GM12878 (cell line): Measurements from ENCODE around the gene GDI2. TPM values are rescaled to one million over a fixed set of nuclear protein-coding genes. Genes with fewer than 3 reads are reported as not detected.

Experiments used
- ATAC-seq: fragments of 200-7000 bp; cut with Tn5 transposase; 3 replicates; pipeline ENCODE4 v1.9.1; 2020; ENCODE audit warnings: mild to moderate bottlenecking, moderate library complexity
- BruUV-seq: library from RNA; stranded (reverse); fragments of 400-500 nt; replicated peaks from 2 replicates; lab custom pipeline; 2021; lab: Mats Ljungman, UMichigan
- CTCF ChIA-PET: fragments of 300-600 bp; sonication (Branson Sonifier 250); formaldehyde crosslinking; extraction: SDS; loops from one replicate; lab custom pipeline; 2021; ENCODE audit warnings: inconsistent platforms; lab: Yijun Ruan, JAX
- POLR2A ChIA-PET: fragments of 350-600 bp; formaldehyde crosslinking; extraction: SDS; loops from one replicate; lab custom pipeline; 2021; ENCODE audit warnings: inconsistent platforms; lab: Charles Lee
- RAD21 ChIA-PET: fragments of 300-600 bp; sonication (Branson Sonifier 250); formaldehyde crosslinking; loops from one replicate; lab custom pipeline; 2023; ENCODE audit warnings: antibody characterized with exemption; ENCODE audit not compliant: unreplicated experiment; lab: Charles Lee
- SMC1A ChIA-PET: fragments of 300-600 bp; sonication (Branson Sonifier 250); formaldehyde crosslinking; loops from one replicate; lab custom pipeline; 2023; ENCODE audit not compliant: unreplicated experiment, uncharacterized antibody; lab: Charles Lee
- DNase-seq: peaks from one replicate; pipeline ENCODE4 v3.0.0-alpha.2; 2011; ENCODE audit warnings: low read depth, low spot score
- FAIRE-seq: peaks from 3 replicates; lab custom pipeline; 2011; peaks lifted over from hg19 to GRCh38; lab: Jason Lieb, UNC
- H2AFZ ChIP-seq: 2 replicates; pipeline ENCODE4 v1.6.0; 2011; ENCODE audit warnings: low read depth, low read length, control low read depth; ENCODE audit not compliant: control insufficient read depth
- H3K27ac ChIP-seq: 2 replicates; pipeline ENCODE4 v1.5.1; 2011; ENCODE audit warnings: control low read depth; ENCODE audit not compliant: control insufficient read depth, insufficient read depth
- H3K27me3 ChIP-seq, 2 experiments: replicated peaks in 1 of 2; 2 replicates each; pipeline versions ENCODE4 v1.6.0 to v1.6.1; 2011; ENCODE audit warnings: low read length in 1 of 2; ENCODE audit not compliant: control insufficient read depth in 2 of 2, insufficient read depth in 2 of 2
- H3K36me3 ChIP-seq, 2 experiments: 2 replicates each; pipeline ENCODE4 v1.5.1; 2011; ENCODE audit warnings: low read length in 1 of 2; ENCODE audit not compliant: control insufficient read depth in 2 of 2, insufficient read depth in 2 of 2
- H3K4me1 ChIP-seq: 2 replicates; pipeline ENCODE4 v1.6.1; 2011; ENCODE audit warnings: mild to moderate bottlenecking, low read length, moderate library complexity, mixed read lengths; ENCODE audit not compliant: control insufficient read depth, insufficient read depth
- H3K4me2 ChIP-seq: 2 replicates; pipeline ENCODE4 v1.6.0; 2011; ENCODE audit warnings: control low read depth; ENCODE audit not compliant: control insufficient read depth, insufficient read depth
- H3K4me3 ChIP-seq: fragments of 200-600 bp; sonication (generic); 2 replicates; pipeline ENCODE4 v1.5.1; 2016
- H3K79me2 ChIP-seq: 2 replicates; pipeline ENCODE4 v1.6.0; 2011; ENCODE audit warnings: low read length; ENCODE audit not compliant: control insufficient read depth, insufficient read depth
- H3K9ac ChIP-seq: 2 replicates; pipeline ENCODE4 v1.8.0; 2011; ENCODE audit warnings: low read length, control low read depth, mixed read lengths; ENCODE audit not compliant: control insufficient read depth, insufficient read depth
- H3K9me3 ChIP-seq: replicated peaks from 3 replicates; pipeline ENCODE4 v1.5.1; 2011; ENCODE audit warnings: mild to moderate bottlenecking, low read length; ENCODE audit not compliant: control insufficient read depth, insufficient read depth
- H4K20me1 ChIP-seq: 2 replicates; pipeline ENCODE4 v1.6.0; 2011; ENCODE audit not compliant: control insufficient read depth, insufficient read depth
- BCL3 ChIP-seq: IDR thresholded peaks from 2 replicates; pipeline ENCODE4 v1.6.1; 2011; ENCODE audit warnings: borderline replicate concordance, low read depth, mild to moderate bottlenecking, moderate library complexity, low read length; ENCODE audit not compliant: insufficient read depth, poor library complexity, severe bottlenecking
- CEBPB ChIP-seq, 2 experiments: fragments of 150-350 bp in 1 of 2; IDR thresholded peaks; 2 replicates each; pipeline ENCODE4 v1.6.1; 2012 to 2014; ENCODE audit warnings: low read depth in 2 of 2, low read length in 2 of 2, borderline replicate concordance in 1 of 2, inconsistent platforms in 1 of 2
- CREM ChIP-seq: IDR thresholded peaks from 2 replicates; pipeline ENCODE4 v1.6.1; 2014; ENCODE audit warnings: antibody characterized with exemption, low read depth
- E2F4 ChIP-seq: IDR thresholded peaks from 2 replicates; pipeline ENCODE4 v1.6.1; 2012; ENCODE audit warnings: low read depth, low read length, improper control_type of control experiment
- EED ChIP-seq: sonication (generic); IDR thresholded peaks from 2 replicates; pipeline ENCODE4 v1.6.1; 2016; ENCODE audit warnings: antibody characterized with exemption, low read depth
- IRF5 ChIP-seq: fragments of 450-650 bp; IDR thresholded peaks from 2 replicates; pipeline ENCODE4 v1.6.1; 2017; ENCODE audit warnings: borderline replicate concordance
- MTA2 ChIP-seq: fragments of 450-650 bp; IDR thresholded peaks from 2 replicates; pipeline ENCODE4 v1.6.1; 2016; ENCODE audit warnings: low read depth, mild to moderate bottlenecking, moderate library complexity
- NFIC ChIP-seq: IDR thresholded peaks from 2 replicates; pipeline ENCODE4 v1.6.1; 2012; ENCODE audit warnings: low read depth, mild to moderate bottlenecking, inconsistent platforms, low read length, moderate library complexity
- NFYB ChIP-seq: IDR thresholded peaks from 2 replicates; pipeline ENCODE4 v1.6.1; 2011; ENCODE audit warnings: low read depth, mild to moderate bottlenecking, low read length, improper control_type of control experiment, moderate library complexity; ENCODE audit not compliant: insufficient read depth
- PAX5 ChIP-seq: IDR thresholded peaks from 2 replicates; pipeline ENCODE4 v1.6.1; 2011; ENCODE audit warnings: low read depth, low read length, borderline replicate concordance
- POLR2A ChIP-seq: IDR thresholded peaks from 2 replicates; pipeline ENCODE4 v1.6.1; 2011; ENCODE audit warnings: low read depth, mild to moderate bottlenecking, low read length
- POLR2AphosphoS2 ChIP-seq: IDR thresholded peaks from 2 replicates; pipeline ENCODE4 v1.6.1; 2011; ENCODE audit warnings: low read depth, mild to moderate bottlenecking, low read length, improper control_type of control experiment, moderate library complexity
- SIX5 ChIP-seq: IDR thresholded peaks from 2 replicates; pipeline ENCODE4 v1.6.1; 2011; ENCODE audit warnings: mild to moderate bottlenecking, low read depth, low read length, moderate library complexity; ENCODE audit not compliant: severe bottlenecking
- SMC3 ChIP-seq: IDR thresholded peaks from 2 replicates; pipeline ENCODE4 v1.6.1; 2011; ENCODE audit warnings: low read length, improper control_type of control experiment, borderline replicate concordance
- SP1 ChIP-seq: IDR thresholded peaks from one replicate; pipeline ENCODE4 v1.6.1; 2011; ENCODE audit warnings: low read depth, low read length
- TCF12 ChIP-seq: IDR thresholded peaks from 2 replicates; pipeline ENCODE4 v1.6.1; 2011; ENCODE audit warnings: low read depth, mild to moderate bottlenecking, low read length
- ZBED1 ChIP-seq: IDR thresholded peaks from 2 replicates; pipeline ENCODE4 v1.6.1; 2016; ENCODE audit warnings: borderline replicate concordance
- ZNF687 ChIP-seq: fragments of 450-650 bp; IDR thresholded peaks from 2 replicates; pipeline ENCODE4 v1.6.1; 2017; ENCODE audit warnings: mild to moderate bottlenecking, moderate library complexity
- WGBS: methylation state at CpG from one replicate; pipeline ENCODE4 v1.1.6; 2016; ENCODE audit warnings: low lambda C conversion rate; ENCODE audit not compliant: insufficient replicate concordance, insufficient coverage; ENCODE audit errors: missing lambda C conversion rate; 5-methylcytosine and 5-hydroxymethylcytosine counted together
- in situ Hi-C: fragments of 300-500 bp; cut with MboI; formaldehyde crosslinking; loops from 9 replicates; pipeline ENCODE4 v1.14.3; 2018; ENCODE audit warnings: mixed read lengths
- intact Hi-C: fragments of 100-400 bp; cut with micrococcal nuclease; formaldehyde crosslinking; loops from one replicate; pipeline ENCODE4 v1.14.2; 2022; ENCODE audit not compliant: unreplicated experiment
- polyA plus RNA-seq, 11 experiments: library from polyadenylated mRNA; depleted of rRNA in 4 of 11; unstranded in 6 of 11; stranded (reverse) in 5 of 11; fragments of >200 nt; fragmentation: Nextera tagmentation in 4 of 11; fragmentation: Illumina TruSeq in 1 of 11; extraction: Ambion mirVana in 4 of 11; extraction: Trizol in 1 of 11; gene quantifications; 1 replicate in 1 of 11; 2 replicates in 10 of 11; pipeline versions ENCODE4 v1.2.1 to v1.2.3, GENCODE V29; 2011 to 2016; ENCODE audit warnings: inconsistent platforms in 2 of 11, missing spikeins in 2 of 11, low read depth in 1 of 11
- total RNA-seq, 4 experiments: library from RNA; depleted of rRNA in 3 of 4; stranded (reverse); fragments of >200 nt in 3 of 4; fragmentation: Illumina TruSeq in 1 of 4; extraction: Trizol in 1 of 4; gene quantifications; 2 replicates each; pipeline versions ENCODE4 v1.2.1 to v1.2.3, GENCODE V29; 2013 to 2021

The GDI2 gene
- total and polyA plus RNA-seq, 10 of the 15 experiments (the other 5 are each of a cell fraction or from before 2014, with no cell fraction given), result 261 to 395 (median 276) TPM

GRCh38 chr10:5751601-5752253, 61.5 kb downstream of the GDI2 start:
- no peak overlapping the region for H3K27ac ChIP-seq
- BruUV-seq, result no TSS peak
- no peaks in the 10 kb centered on the region for H3K27me3 ChIP-seq
- DNase-seq (no peak), ATAC-seq (no peak)
- H4K20me1 ChIP-seq, result no peaks in the 10 kb centered on the region; the same call in 1 of the 2 replicates
- in situ Hi-C loops (no loop called here), intact Hi-C loops (no loop called here)
- WGBS, result 70% methylated on average over 6 of the region's 6 CpGs
- CTCF ChIA-PET, result no interaction called here
- SMC1A ChIA-PET, result interaction anchor here (1.6 kb wide), 1 partner anchor 34 kb away, joined by 4 read pairs; no protein-coding TSS in a partner anchor
- H3K36me3 ChIP-seq, result peaks cover 8 to 10% of the 10 kb centered on the region in 2 experiments
- POLR2A ChIA-PET, result no interaction called here
- H2AFZ ChIP-seq, result no peak overlapping the region
- no peak overlapping the region for H3K4me3 ChIP-seq
- no peaks in the 10 kb centered on the region for H3K9me3 ChIP-seq
- H3K4me2 ChIP-seq, result no peak overlapping the region
- TF ChIP-seq TCF12 (no peak), CREM (no peak), ZNF687 (no peak), NFIC (no peak), SP1 (no peak), EED (no peak), NFYB (no peak), POLR2AphosphoS2 (no peak), BCL3 (no peak), PAX5 (no peak), E2F4 (no peak), IRF5 (no peak), POLR2A (no peak), MTA2 (no peak), SIX5 (no peak), CEBPB (IDR thresholded peaks at IDR 0.05; ENCODE audit: borderline replicate concordance in 1 of 2, low read depth in 2 of 2, low read length in 2 of 2) (no peak), SMC3 (no peak), ZBED1 (no peak)
- TF ChIP-seq, all 136 proteins: peak for 0
- H3K79me2 ChIP-seq, result no peaks in the 10 kb centered on the region
- H3K4me1 ChIP-seq, result no peaks in the 10 kb centered on the region
- H3K9ac ChIP-seq, result no peak overlapping the region
- RAD21 ChIA-PET, result no interaction called here
- FAIRE-seq, result no peak
